HL-60 (cell line): Measurements from ENCODE around the gene CAMSAP1.

Experiments used
- DNase-seq, 2 experiments: peaks; one replicate each; pipeline ENCODE4 v3.0.0-alpha.2; 2010 to 2020; ENCODE audit warnings: low read depth in 1 of 2, low spot score in 1 of 2
- H3K27ac ChIP-seq: fragments of 250-450 bp; sonication (Bioruptor Pico); replicated peaks from 2 replicates; pipeline ENCODE4 v1.5.1; 2020; ENCODE audit warnings: mild to moderate bottlenecking, moderate library complexity
- H3K27me3 ChIP-seq: fragments of 250-450 bp; sonication (Bioruptor Pico); 2 replicates; pipeline ENCODE4 v1.5.1; 2021; ENCODE audit warnings: mild to moderate bottlenecking, moderate library complexity; ENCODE audit not compliant: insufficient read depth, poor library complexity, severe bottlenecking
- H3K4me3 ChIP-seq: replicated peaks from 2 replicates; pipeline ENCODE4 v1.5.1; 2011; ENCODE audit warnings: mild to moderate bottlenecking, control low read depth, low read length; ENCODE audit not compliant: insufficient read depth
- CTCF ChIP-seq: IDR thresholded peaks from one replicate; pipeline ENCODE4 v1.5.1; 2011; ENCODE audit warnings: low read length, control low read depth, inconsistent platforms; ENCODE audit not compliant: insufficient read depth
- GABPA ChIP-seq: IDR thresholded peaks from 2 replicates; pipeline ENCODE4 v1.6.1; 2012; ENCODE audit warnings: low read depth
- POLR2AphosphoS5 ChIP-seq: IDR thresholded peaks from 2 replicates; pipeline ENCODE4 v1.6.1; 2012; ENCODE audit warnings: low read depth
- SPI1 ChIP-seq: IDR thresholded peaks from 2 replicates; pipeline ENCODE4 v1.6.1; 2012; ENCODE audit warnings: low read depth, mild to moderate bottlenecking, borderline replicate concordance
- TF ChIP-seq, protein P1 (sequence below): IDR thresholded peaks from 2 replicates; pipeline ENCODE4 v1.6.1; 2012; ENCODE audit warnings: low read depth; ENCODE audit not compliant: insufficient replicate concordance

The CAMSAP1 gene

GRCh38 chr9:135903786-135904520, 3.4 kb downstream of the CAMSAP1 start:
- DNase-seq = no peak
- no peaks in the 10 kb centered on the region for H3K27me3 ChIP-seq
- no peak overlapping the region for H3K4me3 ChIP-seq
- TF ChIP-seq GABPA (no peak), CTCF (no peak), POLR2AphosphoS5 (no peak), SPI1 (no peak)
- TF ChIP-seq, protein P1, sequence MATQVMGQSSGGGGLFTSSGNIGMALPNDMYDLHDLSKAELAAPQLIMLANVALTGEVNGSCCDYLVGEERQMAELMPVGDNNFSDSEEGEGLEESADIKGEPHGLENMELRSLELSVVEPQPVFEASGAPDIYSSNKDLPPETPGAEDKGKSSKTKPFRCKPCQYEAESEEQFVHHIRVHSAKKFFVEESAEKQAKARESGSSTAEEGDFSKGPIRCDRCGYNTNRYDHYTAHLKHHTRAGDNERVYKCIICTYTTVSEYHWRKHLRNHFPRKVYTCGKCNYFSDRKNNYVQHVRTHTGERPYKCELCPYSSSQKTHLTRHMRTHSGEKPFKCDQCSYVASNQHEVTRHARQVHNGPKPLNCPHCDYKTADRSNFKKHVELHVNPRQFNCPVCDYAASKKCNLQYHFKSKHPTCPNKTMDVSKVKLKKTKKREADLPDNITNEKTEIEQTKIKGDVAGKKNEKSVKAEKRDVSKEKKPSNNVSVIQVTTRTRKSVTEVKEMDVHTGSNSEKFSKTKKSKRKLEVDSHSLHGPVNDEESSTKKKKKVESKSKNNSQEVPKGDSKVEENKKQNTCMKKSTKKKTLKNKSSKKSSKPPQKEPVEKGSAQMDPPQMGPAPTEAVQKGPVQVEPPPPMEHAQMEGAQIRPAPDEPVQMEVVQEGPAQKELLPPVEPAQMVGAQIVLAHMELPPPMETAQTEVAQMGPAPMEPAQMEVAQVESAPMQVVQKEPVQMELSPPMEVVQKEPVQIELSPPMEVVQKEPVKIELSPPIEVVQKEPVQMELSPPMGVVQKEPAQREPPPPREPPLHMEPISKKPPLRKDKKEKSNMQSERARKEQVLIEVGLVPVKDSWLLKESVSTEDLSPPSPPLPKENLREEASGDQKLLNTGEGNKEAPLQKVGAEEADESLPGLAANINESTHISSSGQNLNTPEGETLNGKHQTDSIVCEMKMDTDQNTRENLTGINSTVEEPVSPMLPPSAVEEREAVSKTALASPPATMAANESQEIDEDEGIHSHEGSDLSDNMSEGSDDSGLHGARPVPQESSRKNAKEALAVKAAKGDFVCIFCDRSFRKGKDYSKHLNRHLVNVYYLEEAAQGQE = no peak
- H3K27ac ChIP-seq = no peak overlapping the region

DNA sequence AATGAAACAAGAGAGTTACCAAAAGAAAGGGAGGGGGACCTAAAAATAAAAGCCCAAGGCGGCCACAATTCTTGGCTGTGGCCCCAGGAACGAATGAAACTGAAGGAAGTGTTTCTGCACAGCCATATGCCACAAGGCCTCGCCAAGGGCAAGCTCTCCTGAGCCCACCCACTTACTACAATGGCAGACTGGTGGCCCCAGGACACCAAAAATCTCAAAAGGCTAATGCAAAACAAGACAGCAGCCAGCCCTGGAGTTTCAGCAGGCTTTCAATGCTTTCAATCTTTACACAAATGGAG, 4.0 kb downstream of the CAMSAP1 start:
- H3K27ac ChIP-seq = no peak overlapping the region
- H3K4me3 ChIP-seq = no peak overlapping the region
- H3K27me3 ChIP-seq = no peaks in the 10 kb centered on the region
- TF ChIP-seq SPI1 (no peak), GABPA (no peak)
- DNase-seq = no peak

GRCh38 chr9:135902655-135903357, 4.5 kb downstream of the CAMSAP1 start:
- H3K27me3 ChIP-seq = no peaks in the 10 kb centered on the region
- no peak overlapping the region for H3K27ac ChIP-seq
- H3K4me3 ChIP-seq = no peak overlapping the region
- no peak for TF ChIP-seq CTCF
- TF ChIP-seq, protein P1 = no peak
- TF ChIP-seq GABPA = no peak
- TF ChIP-seq SPI1 = no peak
- TF ChIP-seq POLR2AphosphoS5 = no peak
- no peak for DNase-seq

- no peaks in the 10 kb centered on the region for H3K27me3 ChIP-seq
- H3K27ac ChIP-seq = no peak overlapping the region
- DNase-seq = no peak
- no peak overlapping the region for H3K4me3 ChIP-seq
- no peak for TF ChIP-seq CTCF
- no peak for TF ChIP-seq SPI1
- TF ChIP-seq, protein P1 = no peak
- TF ChIP-seq POLR2AphosphoS5 = no peak
These were observed 5.5 kb downstream of the CAMSAP1 start for GRCh38 chr9:135901826-135902225.
